ENCODE measurements around the gene ABCA12.

ABCA12 gene

GRCh38 chr2:215032153-215032552 is 106.3 kb downstream of the ABCA12 start:
- no peak for DNase-seq (ENCODE audit: low read depth in 1 of 2, low spot score in 1 of 2)
- Histone ChIP-seq H3K4me3 (replicated peaks; ENCODE audit: insufficient read depth, low read length) (no peak overlapping the region), H3K27me3 (ENCODE audit: insufficient read depth, poor library complexity, severe bottlenecking) (no peaks in the 10 kb centered on the region), H3K27ac (replicated peaks) (no peak overlapping the region)
- no peak for TF ChIP-seq SPI1 (IDR thresholded peaks at IDR 0.05; ENCODE audit: borderline replicate concordance, low read depth)
- TF ChIP-seq CTCF (IDR thresholded peaks at IDR 0.05; ENCODE audit: insufficient read depth, low read length), result no peak
- TF ChIP-seq REST (IDR thresholded peaks at IDR 0.05; ENCODE audit: insufficient replicate concordance, low read depth), result no peak

GRCh38 chr2:215031321-215031720 is 107.1 kb downstream of the ABCA12 start:
- TF ChIP-seq POLR2AphosphoS5 (IDR thresholded peaks at IDR 0.05; ENCODE audit: low read depth) (no peak), GABPA (IDR thresholded peaks at IDR 0.05; ENCODE audit: low read depth) (no peak), CTCF (IDR thresholded peaks at IDR 0.05; ENCODE audit: insufficient read depth, low read length) (no peak), REST (IDR thresholded peaks at IDR 0.05; ENCODE audit: insufficient replicate concordance, low read depth) (no peak), SPI1 (IDR thresholded peaks at IDR 0.05; ENCODE audit: borderline replicate concordance, low read depth) (no peak)
- H3K27ac ChIP-seq (replicated peaks), result no peak overlapping the region
- no peaks in the 10 kb centered on the region for H3K27me3 ChIP-seq (ENCODE audit: insufficient read depth, poor library complexity, severe bottlenecking)

GRCh38 chr2:215029936-215030335 is 108.5 kb downstream of the ABCA12 start:
- no peak for DNase-seq (ENCODE audit: low read depth in 1 of 2, low spot score in 1 of 2)
- Histone ChIP-seq H3K27me3 (ENCODE audit: insufficient read depth, poor library complexity, severe bottlenecking) (no peaks in the 10 kb centered on the region), H3K27ac (replicated peaks) (no peak overlapping the region), H3K4me3 (replicated peaks; ENCODE audit: insufficient read depth, low read length) (no peak overlapping the region)
- TF ChIP-seq CTCF (IDR thresholded peaks at IDR 0.05; ENCODE audit: insufficient read depth, low read length), result no peak
- TF ChIP-seq POLR2AphosphoS5 (IDR thresholded peaks at IDR 0.05; ENCODE audit: low read depth), result no peak
- no peak for TF ChIP-seq REST (IDR thresholded peaks at IDR 0.05; ENCODE audit: insufficient replicate concordance, low read depth)
- no peak for TF ChIP-seq SPI1 (IDR thresholded peaks at IDR 0.05; ENCODE audit: borderline replicate concordance, low read depth)
- no peak for TF ChIP-seq GABPA (IDR thresholded peaks at IDR 0.05; ENCODE audit: low read depth)

More at GRCh38 chr2:215031321-215031720, 107.1 kb downstream of the ABCA12 start:
- no peak for DNase-seq (ENCODE audit: low read depth in 1 of 2, low spot score in 1 of 2)
- H3K4me3 ChIP-seq (replicated peaks; ENCODE audit: insufficient read depth, low read length), result no peak overlapping the region
